Measurements from ENCODE around the gene AMIGO1. TPM values are rescaled to one million over a fixed set of nuclear protein-coding genes. Genes with fewer than 3 reads are reported as not detected.
"Not testable (repeated sequence)": the region's sequence is repeated elsewhere in the genome, so short reads cannot be mapped to it uniquely, and the experiment has no call there.

Gene AMIGO1
- total RNA-seq, 1 donor from 2014 or later: 4.7 TPM

- Histone ChIP-seq H3K27me3 (no peaks in the 10 kb centered on the region), H3K4me1 (peaks cover 2 to 3% of the 10 kb centered on the region in 2 donors), H3K36me3 (peaks cover 0 to 3% of the 10 kb centered on the region in 2 donors), H3K4me3 (no peak overlapping the region), H3K9me3 (no peaks in the 10 kb centered on the region), H3K27ac (no peak overlapping the region)
- TF ChIP-seq CTCF (IDR thresholded peaks at IDR 0.05): no peak
- DNase-seq (ENCODE audit: low spot score in 2 of 2): peak in 1 of 2 donors; percentile 52
- intact Hi-C loops (cut with DNase I): no loop called here
Observed at GRCh38 chr1:109479311-109479710, 30.2 kb downstream of the AMIGO1 start.

DNA sequence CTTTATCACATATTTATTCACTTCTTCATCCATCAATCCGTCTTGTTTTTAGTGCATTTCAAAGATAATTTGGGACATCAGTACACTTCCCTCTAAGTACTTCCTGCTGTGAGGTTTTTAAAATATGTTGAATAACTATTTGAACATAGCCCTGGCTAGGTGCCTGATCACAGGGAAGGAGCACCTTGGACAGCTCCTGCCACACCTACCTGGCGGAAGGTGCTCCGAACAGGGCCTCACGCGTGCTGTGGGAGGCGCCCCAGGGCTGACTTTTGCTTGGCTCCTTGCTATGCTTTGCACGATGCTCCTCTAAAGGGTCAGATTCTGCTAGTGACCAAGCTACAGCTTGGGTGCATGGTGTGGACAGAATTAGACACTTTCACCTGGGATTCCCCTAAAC is 30.7 kb downstream of the AMIGO1 start:
- Histone ChIP-seq H3K27ac (no peak overlapping the region), H3K4me3 (no peak overlapping the region), H3K27me3 (no peaks in the 10 kb centered on the region), H3K4me1 (peaks cover 0 to 3% of the 10 kb centered on the region in 2 donors), H3K9me3 (no peaks in the 10 kb centered on the region), H3K36me3 (peaks cover 0 to 3% of the 10 kb centered on the region in 2 donors)
- DNase-seq (ENCODE audit: low spot score in 2 of 2): peak in 1 of 2 donors; percentile 50
- intact Hi-C loops (cut with DNase I): no loop called here
- TF ChIP-seq CTCF (IDR thresholded peaks at IDR 0.05): no peak

- peaks cover 0 to under 1% of the 10 kb centered on the region in 2 donors for H3K4me1 ChIP-seq
- peak in 1 of 2 donors; percentile 39 for DNase-seq (ENCODE audit: low spot score in 2 of 2)
- H3K9me3 ChIP-seq: no peaks in the 10 kb centered on the region
- intact Hi-C loops (cut with DNase I): no loop called here
- no peak overlapping the region for H3K4me3 ChIP-seq
- peaks cover 0 to 3% of the 10 kb centered on the region in 2 donors for H3K36me3 ChIP-seq
- H3K27ac ChIP-seq: no peak overlapping the region
- no peak for TF ChIP-seq CTCF (IDR thresholded peaks at IDR 0.05)
- no peaks in the 10 kb centered on the region for H3K27me3 ChIP-seq
Observed at GRCh38 chr1:109477821-109478220, 31.7 kb downstream of the AMIGO1 start.

GRCh38 chr1:109476825-109477224 is 32.7 kb downstream of the AMIGO1 start:
- intact Hi-C loops (cut with DNase I): no loop called here
- H3K9me3 ChIP-seq: no peaks in the 10 kb centered on the region
- no peak for TF ChIP-seq CTCF (IDR thresholded peaks at IDR 0.05)
- H3K27ac ChIP-seq: no peak overlapping the region
- H3K27me3 ChIP-seq: no peaks in the 10 kb centered on the region
- peaks cover 0 to 3% of the 10 kb centered on the region in 2 donors for H3K36me3 ChIP-seq
- DNase-seq (ENCODE audit: low spot score in 2 of 2): peak in 1 of 2 donors; percentile 39
- no peak overlapping the region for H3K4me3 ChIP-seq
- H3K4me1 ChIP-seq: no peaks in the 10 kb centered on the region

DNA sequence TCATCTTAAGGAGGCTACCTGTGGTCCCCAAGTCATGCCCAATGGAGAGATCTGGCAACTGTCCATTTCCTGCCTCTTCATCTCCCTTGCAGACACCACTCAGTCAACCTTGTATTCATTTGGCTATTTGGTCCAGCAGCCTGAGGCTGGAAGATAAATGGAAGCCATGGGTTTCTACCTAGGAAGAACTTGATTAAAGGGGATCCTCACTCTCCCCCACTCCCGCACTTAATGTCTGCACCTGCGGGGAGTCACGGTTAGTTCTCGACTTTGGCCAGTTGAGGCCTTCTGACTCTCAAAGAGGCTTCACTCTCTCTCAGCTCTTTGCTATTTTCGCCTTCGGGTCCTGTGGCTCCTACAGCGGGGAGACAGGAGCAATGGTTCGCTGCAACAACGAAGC is 34.3 kb downstream of the AMIGO1 start:
- no peaks in the 10 kb centered on the region for H3K9me3 ChIP-seq
- no peak for TF ChIP-seq CTCF (IDR thresholded peaks at IDR 0.05)
- no peak for DNase-seq (ENCODE audit: low spot score in 2 of 2)
- intact Hi-C loops (cut with DNase I): no loop called here
- no peaks in the 10 kb centered on the region for H3K27me3 ChIP-seq
- H3K36me3 ChIP-seq: peaks cover 0 to 3% of the 10 kb centered on the region in 2 donors
- no peak overlapping the region for H3K27ac ChIP-seq
- no peaks in the 10 kb centered on the region for H3K4me1 ChIP-seq
- H3K4me3 ChIP-seq: no peak overlapping the region

DNA sequence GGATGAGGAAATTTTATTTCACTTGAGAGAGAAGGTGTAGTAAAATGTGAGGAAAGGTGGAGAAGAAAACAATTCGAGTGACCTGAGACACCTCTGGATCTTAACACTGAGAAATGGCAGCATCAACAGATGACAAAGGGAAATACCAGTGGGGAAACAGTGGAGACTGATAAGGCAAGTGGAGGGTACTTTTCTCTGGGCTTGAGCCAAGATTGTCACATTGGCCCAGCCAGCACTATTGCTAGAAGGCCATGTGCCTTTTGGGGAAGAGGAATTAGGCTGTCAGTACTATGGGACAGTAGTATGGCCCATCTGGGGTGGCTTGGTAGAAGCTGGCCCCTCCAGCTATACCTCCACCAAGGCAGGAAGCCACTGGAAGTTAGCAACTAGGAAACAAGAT is 34.8 kb downstream of the AMIGO1 start:
- Histone ChIP-seq H3K27me3 (no peaks in the 10 kb centered on the region), H3K4me3 (no peak overlapping the region), H3K9me3 (no peaks in the 10 kb centered on the region), H3K27ac (no peak overlapping the region), H3K4me1 (no peaks in the 10 kb centered on the region), H3K36me3 (peaks cover 0 to 3% of the 10 kb centered on the region in 2 donors)
- intact Hi-C loops (cut with DNase I): no loop called here
- no peak for TF ChIP-seq CTCF (IDR thresholded peaks at IDR 0.05)
- DNase-seq (ENCODE audit: low spot score in 2 of 2): no peak

DNA sequence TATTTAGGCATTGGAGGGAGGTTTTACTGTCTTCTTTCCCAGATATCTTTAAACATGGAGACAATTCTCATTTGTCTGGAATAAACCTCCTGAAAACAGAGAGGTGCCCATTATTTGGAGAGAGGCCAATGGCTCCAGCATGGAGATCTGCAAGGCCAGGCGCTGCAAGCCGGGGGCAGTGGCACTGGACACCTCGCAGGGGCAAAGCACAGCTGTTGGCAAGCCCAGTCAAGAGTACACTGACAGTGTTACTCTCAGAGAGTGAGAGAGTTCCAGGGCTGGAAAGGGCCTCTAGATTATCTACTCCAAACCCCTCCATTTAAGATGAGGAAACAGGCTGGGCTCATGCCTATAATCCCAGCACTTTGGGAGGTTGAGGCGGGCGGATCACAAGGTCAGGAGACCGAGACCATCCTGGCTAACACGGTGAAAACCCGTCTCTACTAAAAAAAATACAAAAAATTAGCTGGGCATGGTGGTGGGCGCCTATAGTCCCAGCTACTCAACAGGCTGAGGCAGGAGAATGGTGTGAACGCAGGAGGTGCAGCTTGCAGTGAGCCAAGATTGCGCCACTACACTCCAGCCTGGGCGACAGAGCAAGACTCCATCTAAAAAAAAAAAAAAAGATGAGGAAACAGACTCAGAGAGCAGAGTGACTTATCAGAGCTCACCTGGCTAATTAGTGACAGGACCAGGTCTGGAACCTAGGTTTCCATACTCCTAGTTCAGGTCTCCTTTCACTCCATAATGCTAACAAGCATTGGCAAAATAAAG is 36.1 kb downstream of the AMIGO1 start:
- H3K36me3 ChIP-seq; H3K4me1 ChIP-seq; DNase-seq (ENCODE audit: low spot score in 2 of 2); intact Hi-C loops (cut with DNase I); H3K9me3 ChIP-seq; H3K27me3 ChIP-seq; H3K4me3 ChIP-seq; H3K27ac ChIP-seq: not testable (repeated sequence)

All from ascending aorta (tissue), 2 donors.